ENCODE results near the gene DTNB.

DTNB gene

GRCh38 chr2:25337276-25337675, 336.1 kb downstream of the DTNB start:
- FAIRE-seq = no peak

- FAIRE-seq = no peak
Measured at GRCh38 chr2:25336383-25336841, 337.0 kb downstream of the DTNB start.

GRCh38 chr2:25335971-25336370, 337.4 kb downstream of the DTNB start:
- FAIRE-seq = no peak

GRCh38 chr2:25335204-25335603, 338.2 kb downstream of the DTNB start:
- FAIRE-seq = no peak

GRCh38 chr2:25334482-25334881, 338.9 kb downstream of the DTNB start:
- no peak for FAIRE-seq

GRCh38 chr2:25333981-25334380, 339.4 kb downstream of the DTNB start:
- FAIRE-seq = no peak

GRCh38 chr2:25332571-25332970, 340.8 kb downstream of the DTNB start:
- no peak for FAIRE-seq

GRCh38 chr2:25331686-25332365, 341.6 kb downstream of the DTNB start:
- FAIRE-seq = no peak

- FAIRE-seq = no peak
Measured at GRCh38 chr2:25330937-25331336, 342.4 kb downstream of the DTNB start.

- FAIRE-seq = no peak
Measured at GRCh38 chr2:25330273-25330672, 343.1 kb downstream of the DTNB start.

- no peak for FAIRE-seq
Measured at GRCh38 chr2:25328152-25329085, 345.0 kb downstream of the DTNB start.

All from G401.6 (cell line).